Measurements from ENCODE around the gene IDH3A. TPM values are rescaled to one million over a fixed set of nuclear protein-coding genes. Genes with fewer than 3 reads are reported as not detected.

Gene IDH3A
- total RNA-seq, 3 donors from 2014 or later: 169 to 210 (median 187) TPM

GRCh38 chr15:78208341-78208844 is 59.2 kb downstream of the IDH3A start:
- Mint-ChIP-seq H3K36me3 (ENCODE audit: insufficient read depth) (no peaks in the 10 kb centered on the region), H3K4me1 (ENCODE audit: low read depth) (no peaks in the 10 kb centered on the region), H3K27me3 (ENCODE audit: low read depth) (no peaks in the 10 kb centered on the region), H3K9me3 (no peaks in the 10 kb centered on the region), H3K4me3 (no peak overlapping the region)
- ATAC-seq: no peak
- DNase-seq: no peak

GRCh38 chr15:78208887-78209645 is 59.9 kb downstream of the IDH3A start:
- H3K27me3 Mint-ChIP-seq (ENCODE audit: low read depth): no peaks in the 10 kb centered on the region
- no peak for DNase-seq
- no peak overlapping the region for H3K4me3 Mint-ChIP-seq
- no peaks in the 10 kb centered on the region for H3K36me3 Mint-ChIP-seq (ENCODE audit: insufficient read depth)
- no peak for ATAC-seq
- no peaks in the 10 kb centered on the region for H3K4me1 Mint-ChIP-seq (ENCODE audit: low read depth)
- no peaks in the 10 kb centered on the region for H3K9me3 Mint-ChIP-seq

GRCh38 chr15:78209646-78210348 is 60.6 kb downstream of the IDH3A start:
- no peak for ATAC-seq
- H3K36me3 Mint-ChIP-seq (ENCODE audit: insufficient read depth): no peaks in the 10 kb centered on the region
- no peaks in the 10 kb centered on the region for H3K9me3 Mint-ChIP-seq
- DNase-seq: no peak
- H3K4me1 Mint-ChIP-seq (ENCODE audit: low read depth): no peaks in the 10 kb centered on the region
- no peak overlapping the region for H3K4me3 Mint-ChIP-seq
- peaks cover under 1% of the 10 kb centered on the region for H3K27me3 Mint-ChIP-seq (ENCODE audit: low read depth)

- Mint-ChIP-seq H3K36me3 (ENCODE audit: insufficient read depth) (no peaks in the 10 kb centered on the region), H3K4me3 (no peak overlapping the region), H3K9me3 (no peaks in the 10 kb centered on the region), H3K4me1 (ENCODE audit: low read depth) (no peaks in the 10 kb centered on the region), H3K27me3 (ENCODE audit: low read depth) (peaks cover 5% of the 10 kb centered on the region)
- DNase-seq: no peak
- ATAC-seq: no peak
Observed at GRCh38 chr15:78210349-78210717, 61.2 kb downstream of the IDH3A start.

- no peak for DNase-seq
- Mint-ChIP-seq H3K4me3 (no peak overlapping the region), H3K27me3 (ENCODE audit: low read depth) (peaks cover 5% of the 10 kb centered on the region)
Observed at GRCh38 chr15:78211189-78211921, 62.2 kb downstream of the IDH3A start.

GRCh38 chr15:78212008-78212407 is 62.8 kb downstream of the IDH3A start:
- Mint-ChIP-seq H3K9me3 (no peaks in the 10 kb centered on the region), H3K27me3 (ENCODE audit: low read depth) (peaks cover 5% of the 10 kb centered on the region), H3K4me3 (no peak overlapping the region), H3K4me1 (ENCODE audit: low read depth) (no peaks in the 10 kb centered on the region), H3K36me3 (ENCODE audit: insufficient read depth) (no peaks in the 10 kb centered on the region)
- ATAC-seq: no peak
- DNase-seq: no peak

More at GRCh38 chr15:78211189-78211921, 62.2 kb downstream of the IDH3A start:
- Mint-ChIP-seq H3K9me3 (no peaks in the 10 kb centered on the region), H3K4me1 (ENCODE audit: low read depth) (no peaks in the 10 kb centered on the region), H3K36me3 (ENCODE audit: insufficient read depth) (no peaks in the 10 kb centered on the region)
- no peak for ATAC-seq

GRCh38 chr15:78212546-78213424 is 63.6 kb downstream of the IDH3A start:
- no peak overlapping the region for H3K4me3 Mint-ChIP-seq

GRCh38 chr15:78213425-78213750 is 64.2 kb downstream of the IDH3A start:
- H3K4me1 Mint-ChIP-seq (ENCODE audit: low read depth): no peaks in the 10 kb centered on the region
- no peak for ATAC-seq

More at GRCh38 chr15:78212546-78213424, 63.6 kb downstream of the IDH3A start:
- Mint-ChIP-seq H3K36me3 (ENCODE audit: insufficient read depth) (no peaks in the 10 kb centered on the region), H3K27me3 (ENCODE audit: low read depth) (peaks cover 5% of the 10 kb centered on the region), H3K9me3 (no peaks in the 10 kb centered on the region), H3K4me1 (ENCODE audit: low read depth) (no peaks in the 10 kb centered on the region)
- DNase-seq (no peak), ATAC-seq (no peak)

GRCh38 chr15:78213956-78214355 is 64.8 kb downstream of the IDH3A start:
- Mint-ChIP-seq H3K9me3 (no peaks in the 10 kb centered on the region), H3K4me1 (ENCODE audit: low read depth) (no peaks in the 10 kb centered on the region), H3K27me3 (ENCODE audit: low read depth) (peaks cover 5% of the 10 kb centered on the region), H3K4me3 (no peak overlapping the region), H3K36me3 (ENCODE audit: insufficient read depth) (no peaks in the 10 kb centered on the region)
- ATAC-seq: no peak
- DNase-seq: no peak

More at GRCh38 chr15:78213425-78213750, 64.2 kb downstream of the IDH3A start:
- Mint-ChIP-seq H3K4me3 (no peak overlapping the region), H3K27me3 (ENCODE audit: low read depth) (peaks cover 5% of the 10 kb centered on the region), H3K9me3 (no peaks in the 10 kb centered on the region), H3K36me3 (ENCODE audit: insufficient read depth) (no peaks in the 10 kb centered on the region)
- no peak for DNase-seq

- no peaks in the 10 kb centered on the region for H3K4me1 Mint-ChIP-seq (ENCODE audit: low read depth)
- peaks cover 5% of the 10 kb centered on the region for H3K27me3 Mint-ChIP-seq (ENCODE audit: low read depth)
- ATAC-seq (no peak), DNase-seq (no peak)
- H3K9me3 Mint-ChIP-seq: no peaks in the 10 kb centered on the region
- no peak overlapping the region for H3K4me3 Mint-ChIP-seq
- H3K36me3 Mint-ChIP-seq (ENCODE audit: insufficient read depth): no peaks in the 10 kb centered on the region
Observed at GRCh38 chr15:78216276-78217104, 67.3 kb downstream of the IDH3A start.

GRCh38 chr15:78220713-78221112 is 71.6 kb downstream of the IDH3A start:
- ATAC-seq (no peak), DNase-seq (no peak)
- Mint-ChIP-seq H3K9me3 (no peaks in the 10 kb centered on the region), H3K4me3 (no peak overlapping the region), H3K4me1 (ENCODE audit: low read depth) (peaks cover 12% of the 10 kb centered on the region), H3K36me3 (ENCODE audit: insufficient read depth) (no peaks in the 10 kb centered on the region), H3K27me3 (ENCODE audit: low read depth) (no peaks in the 10 kb centered on the region)

All from activated T-cell treated with anti-CD3 and anti-CD28 coated beads, Interleukin-2, amount 50 U/mL, for 4 hours (primary cell).